H9 (cell line): ENCODE results near the gene INSM1. TPM values are rescaled to one million over a fixed set of nuclear protein-coding genes. Genes with fewer than 3 reads are reported as not detected.
A peak's percentile ranks its signal among the peaks of the same experiment; 100 is the strongest.

ENCODE experiments used
- DNase-seq: peaks from one replicate; pipeline ENCODE4 v3.0.0-alpha.2; 2017
- H2AFZ ChIP-seq: one replicate; pipeline ENCODE4 v1.6.1; 2013; ENCODE audit warnings: mild to moderate bottlenecking, low read length, control low read depth, moderate library complexity
- H2AK5ac ChIP-seq: 2 replicates; pipeline ENCODE4 v1.6.1; 2013; ENCODE audit warnings: low read length, control low read depth, mixed read lengths; ENCODE audit not compliant: insufficient read length
- H2BK120ac ChIP-seq: one replicate; pipeline ENCODE4 v1.6.1; 2013; ENCODE audit warnings: low read depth, mild to moderate bottlenecking, low read length, control low read depth, inconsistent platforms; ENCODE audit not compliant: poor library complexity, severe bottlenecking
- H2BK12ac ChIP-seq: 2 replicates; pipeline ENCODE4 v1.6.1; 2013; ENCODE audit warnings: low read length, control low read depth, mixed read lengths, low read depth; ENCODE audit not compliant: insufficient read length
- H2BK15ac ChIP-seq: 2 replicates; pipeline ENCODE4 v1.6.1; 2013; ENCODE audit warnings: low read depth, low read length, control low read depth
- H2BK20ac ChIP-seq: one replicate; pipeline ENCODE4 v1.6.1; 2013; ENCODE audit warnings: low read depth, mild to moderate bottlenecking, low read length, control low read depth, inconsistent platforms; ENCODE audit not compliant: poor library complexity, severe bottlenecking
- H2BK5ac ChIP-seq: 2 replicates; pipeline ENCODE4 v1.6.1; 2013; ENCODE audit warnings: low read length, control low read depth, mixed read lengths; ENCODE audit not compliant: insufficient read length
- H3K14ac ChIP-seq: 2 replicates; pipeline ENCODE4 v1.6.1; 2013; ENCODE audit warnings: low read length, control low read depth; ENCODE audit not compliant: insufficient read depth
- H3K18ac ChIP-seq: 2 replicates; pipeline ENCODE4 v1.6.1; 2013; ENCODE audit warnings: low read depth, mild to moderate bottlenecking, mixed read lengths, low read length, control low read depth; ENCODE audit not compliant: insufficient read length
- H3K23ac ChIP-seq: 2 replicates; pipeline ENCODE4 v1.6.1; 2013; ENCODE audit warnings: low read length, control low read depth, mixed read lengths, low read depth; ENCODE audit not compliant: insufficient read length
- H3K23me2 ChIP-seq: 2 replicates; pipeline ENCODE4 v1.6.1; 2013; ENCODE audit warnings: low read depth, mild to moderate bottlenecking, mixed read lengths, low read length, control low read depth; ENCODE audit not compliant: insufficient read length, poor library complexity, severe bottlenecking
- H3K27ac ChIP-seq: 2 replicates; pipeline ENCODE4 v1.5.1; 2013; ENCODE audit warnings: low read length, control low read depth, mixed read lengths, low read depth; ENCODE audit not compliant: insufficient read length
- H3K27me3 ChIP-seq: 2 replicates; pipeline ENCODE4 v1.6.1; 2013; ENCODE audit warnings: low read length, control low read depth, inconsistent platforms; ENCODE audit not compliant: insufficient read depth
- H3K4ac ChIP-seq: 2 replicates; pipeline ENCODE4 v1.6.1; 2013; ENCODE audit warnings: low read depth, mild to moderate bottlenecking, control low read depth, inconsistent platforms, low read length, moderate library complexity
- H3K4me1 ChIP-seq: 2 replicates; pipeline ENCODE4 v1.6.1; 2013; ENCODE audit warnings: low read length, control low read depth, inconsistent platforms; ENCODE audit not compliant: insufficient read depth
- H3K4me2 ChIP-seq: 2 replicates; pipeline ENCODE4 v1.6.1; 2013; ENCODE audit warnings: low read length, control low read depth, mixed read lengths; ENCODE audit not compliant: insufficient read length, insufficient read depth
- H3K56ac ChIP-seq: 2 replicates; pipeline ENCODE4 v1.6.1; 2013; ENCODE audit warnings: low read depth, mild to moderate bottlenecking, mixed read lengths, low read length, control low read depth; ENCODE audit not compliant: insufficient read length
- H3K79me1 ChIP-seq: 2 replicates; pipeline ENCODE4 v1.6.1; 2013; ENCODE audit warnings: low read depth, mild to moderate bottlenecking, moderate library complexity, low read length, control low read depth, inconsistent platforms; ENCODE audit not compliant: insufficient read depth, poor library complexity, severe bottlenecking
- H3K79me2 ChIP-seq: 2 replicates; pipeline ENCODE4 v1.6.1; 2013; ENCODE audit warnings: low read length, control low read depth, inconsistent platforms; ENCODE audit not compliant: insufficient read depth
- H3K9ac ChIP-seq: 2 replicates; pipeline ENCODE4 v1.6.1; 2013; ENCODE audit warnings: low read length, control low read depth, mixed read lengths; ENCODE audit not compliant: insufficient read length; ENCODE audit errors: extremely low read depth
- H3K9me3 ChIP-seq: one replicate; pipeline ENCODE4 v1.6.1; 2013; ENCODE audit warnings: low read depth, low read length, inconsistent platforms; ENCODE audit not compliant: control insufficient read depth
- H3T11ph ChIP-seq: one replicate; pipeline ENCODE4 v1.6.1; 2013; ENCODE audit warnings: mild to moderate bottlenecking, low read length, control low read depth, inconsistent platforms
- H4K20me1 ChIP-seq: one replicate; pipeline ENCODE4 v1.6.1; 2013; ENCODE audit not compliant: control insufficient read depth, insufficient read length, insufficient read depth
- H4K5ac ChIP-seq: 2 replicates; pipeline ENCODE4 v1.6.1; 2013; ENCODE audit warnings: low read depth, mild to moderate bottlenecking, mixed read lengths, low read length, control low read depth; ENCODE audit not compliant: insufficient read length
- H4K8ac ChIP-seq: replicated peaks from 2 replicates; pipeline ENCODE4 v1.6.1; 2013; ENCODE audit warnings: low read length, control low read depth, mixed read lengths, low read depth; ENCODE audit not compliant: insufficient read length
- H4K91ac ChIP-seq: 2 replicates; pipeline ENCODE4 v1.6.1; 2013; ENCODE audit warnings: low read depth, mild to moderate bottlenecking, moderate library complexity, mixed read lengths, low read length, control low read depth; ENCODE audit not compliant: insufficient read length
- H3K27ac Mint-ChIP-seq, 3 experiments: 2 replicates in 2 of 3; 3 replicates in 1 of 3; pipeline ENCODE4 v1.8.0; 2020 to 2021; ENCODE audit warnings: mixed read lengths in 3 of 3, mild to moderate bottlenecking in 1 of 3, moderate library complexity in 1 of 3
- H3K27me3 Mint-ChIP-seq: 2 replicates; pipeline ENCODE4 v1.8.0; 2021; ENCODE audit warnings: low read depth, mild to moderate bottlenecking, moderate library complexity, mixed read lengths
- H3K36me3 Mint-ChIP-seq, 3 experiments: 2 replicates in 2 of 3; 3 replicates in 1 of 3; pipeline ENCODE4 v1.8.0; 2020 to 2021; ENCODE audit warnings: low read depth in 3 of 3, mixed read lengths in 3 of 3; ENCODE audit not compliant: insufficient read depth in 1 of 3
- H3K4me1 Mint-ChIP-seq, 2 experiments: 2 replicates each; pipeline ENCODE4 v1.8.0; 2020; ENCODE audit warnings: mixed read lengths in 2 of 2
- H3K4me3 Mint-ChIP-seq, 2 experiments: 2 replicates in 1 of 2; 3 replicates in 1 of 2; pipeline ENCODE4 v1.8.0; 2020 to 2021; ENCODE audit warnings: mild to moderate bottlenecking in 2 of 2, mixed read lengths in 2 of 2, moderate library complexity in 1 of 2
- H3K9me3 Mint-ChIP-seq, 2 experiments: 2 replicates in 1 of 2; 3 replicates in 1 of 2; pipeline ENCODE4 v1.8.0; 2020; ENCODE audit warnings: mild to moderate bottlenecking in 2 of 2, mixed read lengths in 2 of 2, moderate library complexity in 1 of 2
- WGBS: extraction: QIAGEN DNeasy Blood & Tissue Kit; methylation state at CpG from one replicate; pipeline ENCODE4 v1.1.7; 2013; ENCODE audit warnings: missing lambda C conversion rate, low lambda C conversion rate, mixed read lengths; ENCODE audit not compliant: insufficient read length; ENCODE audit errors: extremely low coverage; 5-methylcytosine and 5-hydroxymethylcytosine counted together
- total RNA-seq: library from RNA; stranded (reverse); gene quantifications from 2 replicates; pipeline ENCODE4 v1.2.1, GENCODE V29; 2021
- TF ChIP-seq, protein P1 (sequence below): fragments of 200-600 bp; sonication (generic); conservative IDR thresholded peaks from 3 replicates; pipeline ENCODE4 v1.8.0; 2021; ENCODE audit warnings: antibody characterized with exemption, mild to moderate bottlenecking

The INSM1 gene
- total RNA-seq, 1 experiment from 2014 or later = 0.83 TPM

DNA sequence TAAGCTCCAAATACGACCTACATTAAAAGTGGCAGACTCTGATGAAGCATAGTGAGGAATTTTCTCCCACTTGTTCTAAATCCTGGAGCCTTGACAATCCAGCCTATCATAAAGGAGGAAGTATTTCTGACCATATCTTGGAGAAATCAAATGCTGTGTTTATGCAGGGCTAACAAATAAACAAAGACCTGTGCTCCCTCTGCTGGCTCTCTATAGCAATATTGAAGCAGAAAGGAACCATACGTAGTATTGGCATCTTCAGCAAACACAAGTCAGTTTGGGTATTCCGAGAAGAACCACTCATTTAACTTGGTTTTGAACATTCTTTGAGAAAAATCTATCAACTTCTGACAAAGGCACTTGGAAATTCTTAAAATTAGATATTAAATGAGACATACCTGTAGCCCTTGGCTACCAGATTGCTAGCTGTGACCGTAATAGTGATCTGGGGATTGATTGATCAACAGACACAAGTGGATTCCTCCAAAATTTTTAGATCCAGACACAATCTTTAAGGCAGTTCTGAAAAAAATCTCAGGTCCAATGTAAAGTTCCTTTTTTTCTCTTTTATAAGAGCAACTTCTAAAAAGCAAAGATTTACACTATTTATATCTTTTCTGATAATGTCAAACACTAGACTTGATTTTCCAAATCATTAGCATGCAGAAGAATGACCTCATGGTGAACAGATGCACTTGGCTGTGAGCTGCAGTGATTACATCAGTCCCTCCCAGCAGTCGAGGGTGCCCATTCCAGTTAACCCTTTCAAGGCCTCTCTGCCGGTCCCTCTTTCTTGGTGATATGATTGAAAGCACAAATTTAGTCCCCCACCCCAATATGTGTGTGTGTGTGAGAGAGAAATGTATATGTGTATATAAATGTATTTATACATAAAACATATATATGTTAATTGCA, 40.2 kb downstream of the INSM1 start:
- no peak overlapping the region for H3K4me3 Mint-ChIP-seq
- Histone ChIP-seq H4K8ac (no peak overlapping the region), H3K79me1 (no peaks in the 10 kb centered on the region), H3K56ac (no peak overlapping the region), H3K27ac (no peak overlapping the region), H3K79me2 (no peaks in the 10 kb centered on the region), H3K23ac (no peak overlapping the region), H3K9ac (no peak overlapping the region), H2AFZ (no peak overlapping the region), H4K5ac (no peak overlapping the region), H2BK15ac (no peak overlapping the region), H4K20me1 (no peaks in the 10 kb centered on the region), H4K91ac (no peak overlapping the region), H2BK20ac (no peak overlapping the region), H3K4me1 (no peaks in the 10 kb centered on the region; the same call in 1 of the 2 replicates), H3K18ac (no peak overlapping the region), H3K4me2 (no peak overlapping the region), H2AK5ac (no peak overlapping the region), H3K23me2 (no peaks in the 10 kb centered on the region), H2BK5ac (no peak overlapping the region), H2BK120ac (no peak overlapping the region), H3K14ac (no peak overlapping the region), H2BK12ac (no peak overlapping the region), H3K9me3 (no peaks in the 10 kb centered on the region), H3K4ac (no peak overlapping the region), H3T11ph (no peak overlapping the region), H3K27me3 (no peaks in the 10 kb centered on the region)
- no peaks in the 10 kb centered on the region; a peak in 1 of 7 replicates for H3K36me3 Mint-ChIP-seq
- no peak overlapping the region for H3K27ac Mint-ChIP-seq
- DNase-seq = no peak
- TF ChIP-seq, protein P1, sequence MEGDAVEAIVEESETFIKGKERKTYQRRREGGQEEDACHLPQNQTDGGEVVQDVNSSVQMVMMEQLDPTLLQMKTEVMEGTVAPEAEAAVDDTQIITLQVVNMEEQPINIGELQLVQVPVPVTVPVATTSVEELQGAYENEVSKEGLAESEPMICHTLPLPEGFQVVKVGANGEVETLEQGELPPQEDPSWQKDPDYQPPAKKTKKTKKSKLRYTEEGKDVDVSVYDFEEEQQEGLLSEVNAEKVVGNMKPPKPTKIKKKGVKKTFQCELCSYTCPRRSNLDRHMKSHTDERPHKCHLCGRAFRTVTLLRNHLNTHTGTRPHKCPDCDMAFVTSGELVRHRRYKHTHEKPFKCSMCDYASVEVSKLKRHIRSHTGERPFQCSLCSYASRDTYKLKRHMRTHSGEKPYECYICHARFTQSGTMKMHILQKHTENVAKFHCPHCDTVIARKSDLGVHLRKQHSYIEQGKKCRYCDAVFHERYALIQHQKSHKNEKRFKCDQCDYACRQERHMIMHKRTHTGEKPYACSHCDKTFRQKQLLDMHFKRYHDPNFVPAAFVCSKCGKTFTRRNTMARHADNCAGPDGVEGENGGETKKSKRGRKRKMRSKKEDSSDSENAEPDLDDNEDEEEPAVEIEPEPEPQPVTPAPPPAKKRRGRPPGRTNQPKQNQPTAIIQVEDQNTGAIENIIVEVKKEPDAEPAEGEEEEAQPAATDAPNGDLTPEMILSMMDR = peak; percentile 61
- no CpG with 5 or more reads among the region's 6 CpGs for WGBS
- H3K27me3 Mint-ChIP-seq = peaks cover 3% of the 10 kb centered on the region
- H3K9me3 Mint-ChIP-seq = no peaks in the 10 kb centered on the region
- H3K4me1 Mint-ChIP-seq = peaks cover 41 to 52% of the 10 kb centered on the region in 2 experiments
